ENCODE measurements around the gene PDE6B. TPM values are rescaled to one million over a fixed set of nuclear protein-coding genes. Genes with fewer than 3 reads are reported as not detected.

PDE6B gene
- total and polyA plus RNA-seq, 2 experiments from 2014 or later: 3.4 to 5.0 TPM

GRCh38 chr4:626201-627091 is 1.1 kb downstream of the PDE6B start:
- Mint-ChIP-seq H3K27me3 (ENCODE audit: insufficient read depth, low read depth, poor library complexity) (peaks cover 19% of the 10 kb centered on the region), H3K9me3 (peaks cover 8% of the 10 kb centered on the region), H3K4me3 (no peak overlapping the region), H3K27ac (no peak overlapping the region), H3K4me1 (peaks cover 10% of the 10 kb centered on the region), H3K36me3 (ENCODE audit: low read depth) (peaks cover 1% of the 10 kb centered on the region; the same call in 1 of the 3 replicates)
- Histone ChIP-seq H3F3A (replicated peaks; ENCODE audit: low read depth) (no peaks in the 10 kb centered on the region), H3K4me3 (no peak overlapping the region), H3K27ac (ENCODE audit: low read depth) (no peak overlapping the region), H3K4me1 (ENCODE audit: insufficient read depth) (no peaks in the 10 kb centered on the region; the same call in 1 of the 2 replicates), H4K20me1 (replicated peaks; ENCODE audit: insufficient read depth) (no peaks in the 10 kb centered on the region), H2AFZ (no peak overlapping the region), H3K36me3 (ENCODE audit: insufficient read depth) (no peaks in the 10 kb centered on the region), H3K79me2 (replicated peaks; ENCODE audit: insufficient read depth) (no peaks in the 10 kb centered on the region), H3K9me2 (ENCODE audit: insufficient read depth) (no peaks in the 10 kb centered on the region), H3K4me2 (no peak overlapping the region), H3K27me3 (ENCODE audit: insufficient read depth) (no peaks in the 10 kb centered on the region)
- no peak for ATAC-seq
- TF ChIP-seq NANOG (IDR thresholded peaks at IDR 0.05; ENCODE audit: borderline replicate concordance) (no peak), CREB1 (CRISPR knock-in tag; IDR thresholded peaks at IDR 0.05; ENCODE audit: low read depth) (no peak), EZH2phosphoT487 (IDR thresholded peaks at IDR 0.05; ENCODE audit: unreplicated experiment) (no peak), ZNF114 (CRISPR knock-in tag; IDR thresholded peaks at IDR 0.05) (no peak), JUNB (IDR thresholded peaks at IDR 0.05; ENCODE audit: unreplicated experiment) (no peak), POLR2AphosphoS5 (IDR thresholded peaks at IDR 0.05; ENCODE audit: low read depth) (no peak), EZH2 (IDR thresholded peaks at IDR 0.05; ENCODE audit: low read depth, unreplicated experiment) (no peak), STAT1 (IDR thresholded peaks at IDR 0.05; ENCODE audit: unreplicated experiment) (no peak), ZNF331 (CRISPR knock-in tag; IDR thresholded peaks at IDR 0.05; ENCODE audit: low read depth) (no peak)
- TF ChIP-seq, protein P1, sequence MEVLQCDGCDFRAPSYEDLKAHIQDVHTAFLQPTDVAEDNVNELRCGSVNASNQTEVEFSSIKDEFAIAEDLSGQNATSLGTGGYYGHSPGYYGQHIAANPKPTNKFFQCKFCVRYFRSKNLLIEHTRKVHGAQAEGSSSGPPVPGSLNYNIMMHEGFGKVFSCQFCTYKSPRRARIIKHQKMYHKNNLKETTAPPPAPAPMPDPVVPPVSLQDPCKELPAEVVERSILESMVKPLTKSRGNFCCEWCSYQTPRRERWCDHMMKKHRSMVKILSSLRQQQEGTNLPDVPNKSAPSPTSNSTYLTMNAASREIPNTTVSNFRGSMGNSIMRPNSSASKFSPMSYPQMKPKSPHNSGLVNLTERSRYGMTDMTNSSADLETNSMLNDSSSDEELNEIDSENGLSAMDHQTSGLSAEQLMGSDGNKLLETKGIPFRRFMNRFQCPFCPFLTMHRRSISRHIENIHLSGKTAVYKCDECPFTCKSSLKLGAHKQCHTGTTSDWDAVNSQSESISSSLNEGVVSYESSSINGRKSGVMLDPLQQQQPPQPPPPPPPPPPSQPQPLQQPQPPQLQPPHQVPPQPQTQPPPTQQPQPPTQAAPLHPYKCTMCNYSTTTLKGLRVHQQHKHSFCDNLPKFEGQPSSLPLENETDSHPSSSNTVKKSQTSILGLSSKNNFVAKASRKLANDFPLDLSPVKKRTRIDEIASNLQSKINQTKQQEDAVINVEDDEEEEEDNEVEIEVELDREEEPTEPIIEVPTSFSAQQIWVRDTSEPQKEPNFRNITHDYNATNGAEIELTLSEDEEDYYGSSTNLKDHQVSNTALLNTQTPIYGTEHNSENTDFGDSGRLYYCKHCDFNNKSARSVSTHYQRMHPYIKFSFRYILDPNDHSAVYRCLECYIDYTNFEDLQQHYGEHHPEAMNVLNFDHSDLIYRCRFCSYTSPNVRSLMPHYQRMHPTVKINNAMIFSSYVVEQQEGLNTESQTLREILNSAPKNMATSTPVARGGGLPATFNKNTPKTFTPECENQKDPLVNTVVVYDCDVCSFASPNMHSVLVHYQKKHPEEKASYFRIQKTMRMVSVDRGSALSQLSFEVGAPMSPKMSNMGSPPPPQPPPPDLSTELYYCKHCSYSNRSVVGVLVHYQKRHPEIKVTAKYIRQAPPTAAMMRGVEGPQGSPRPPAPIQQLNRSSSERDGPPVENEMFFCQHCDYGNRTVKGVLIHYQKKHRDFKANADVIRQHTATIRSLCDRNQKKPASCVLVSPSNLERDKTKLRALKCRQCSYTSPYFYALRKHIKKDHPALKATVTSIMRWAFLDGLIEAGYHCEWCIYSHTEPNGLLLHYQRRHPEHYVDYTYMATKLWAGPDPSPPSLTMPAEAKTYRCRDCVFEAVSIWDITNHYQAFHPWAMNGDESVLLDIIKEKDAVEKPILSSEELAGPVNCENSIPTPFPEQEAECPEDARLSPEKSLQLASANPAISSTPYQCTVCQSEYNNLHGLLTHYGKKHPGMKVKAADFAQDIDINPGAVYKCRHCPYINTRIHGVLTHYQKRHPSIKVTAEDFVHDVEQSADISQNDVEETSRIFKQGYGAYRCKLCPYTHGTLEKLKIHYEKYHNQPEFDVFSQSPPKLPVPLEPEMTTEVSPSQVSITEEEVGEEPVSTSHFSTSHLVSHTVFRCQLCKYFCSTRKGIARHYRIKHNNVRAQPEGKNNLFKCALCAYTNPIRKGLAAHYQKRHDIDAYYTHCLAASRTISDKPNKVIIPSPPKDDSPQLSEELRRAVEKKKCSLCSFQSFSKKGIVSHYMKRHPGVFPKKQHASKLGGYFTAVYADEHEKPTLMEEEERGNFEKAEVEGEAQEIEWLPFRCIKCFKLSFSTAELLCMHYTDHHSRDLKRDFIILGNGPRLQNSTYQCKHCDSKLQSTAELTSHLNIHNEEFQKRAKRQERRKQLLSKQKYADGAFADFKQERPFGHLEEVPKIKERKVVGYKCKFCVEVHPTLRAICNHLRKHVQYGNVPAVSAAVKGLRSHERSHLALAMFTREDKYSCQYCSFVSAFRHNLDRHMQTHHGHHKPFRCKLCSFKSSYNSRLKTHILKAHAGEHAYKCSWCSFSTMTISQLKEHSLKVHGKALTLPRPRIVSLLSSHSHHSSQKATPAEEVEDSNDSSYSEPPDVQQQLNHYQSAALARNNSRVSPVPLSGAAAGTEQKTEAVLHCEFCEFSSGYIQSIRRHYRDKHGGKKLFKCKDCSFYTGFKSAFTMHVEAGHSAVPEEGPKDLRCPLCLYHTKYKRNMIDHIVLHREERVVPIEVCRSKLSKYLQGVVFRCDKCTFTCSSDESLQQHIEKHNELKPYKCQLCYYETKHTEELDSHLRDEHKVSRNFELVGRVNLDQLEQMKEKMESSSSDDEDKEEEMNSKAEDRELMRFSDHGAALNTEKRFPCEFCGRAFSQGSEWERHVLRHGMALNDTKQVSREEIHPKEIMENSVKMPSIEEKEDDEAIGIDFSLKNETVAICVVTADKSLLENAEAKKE (CRISPR knock-in tag; IDR thresholded peaks at IDR 0.05): no peak
- TF ChIP-seq, protein P2, sequence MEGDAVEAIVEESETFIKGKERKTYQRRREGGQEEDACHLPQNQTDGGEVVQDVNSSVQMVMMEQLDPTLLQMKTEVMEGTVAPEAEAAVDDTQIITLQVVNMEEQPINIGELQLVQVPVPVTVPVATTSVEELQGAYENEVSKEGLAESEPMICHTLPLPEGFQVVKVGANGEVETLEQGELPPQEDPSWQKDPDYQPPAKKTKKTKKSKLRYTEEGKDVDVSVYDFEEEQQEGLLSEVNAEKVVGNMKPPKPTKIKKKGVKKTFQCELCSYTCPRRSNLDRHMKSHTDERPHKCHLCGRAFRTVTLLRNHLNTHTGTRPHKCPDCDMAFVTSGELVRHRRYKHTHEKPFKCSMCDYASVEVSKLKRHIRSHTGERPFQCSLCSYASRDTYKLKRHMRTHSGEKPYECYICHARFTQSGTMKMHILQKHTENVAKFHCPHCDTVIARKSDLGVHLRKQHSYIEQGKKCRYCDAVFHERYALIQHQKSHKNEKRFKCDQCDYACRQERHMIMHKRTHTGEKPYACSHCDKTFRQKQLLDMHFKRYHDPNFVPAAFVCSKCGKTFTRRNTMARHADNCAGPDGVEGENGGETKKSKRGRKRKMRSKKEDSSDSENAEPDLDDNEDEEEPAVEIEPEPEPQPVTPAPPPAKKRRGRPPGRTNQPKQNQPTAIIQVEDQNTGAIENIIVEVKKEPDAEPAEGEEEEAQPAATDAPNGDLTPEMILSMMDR (conservative IDR thresholded peaks at IDR 0.05; ENCODE audit: low read depth in 2 of 2): no peak
- TF ChIP-seq, protein P3, sequence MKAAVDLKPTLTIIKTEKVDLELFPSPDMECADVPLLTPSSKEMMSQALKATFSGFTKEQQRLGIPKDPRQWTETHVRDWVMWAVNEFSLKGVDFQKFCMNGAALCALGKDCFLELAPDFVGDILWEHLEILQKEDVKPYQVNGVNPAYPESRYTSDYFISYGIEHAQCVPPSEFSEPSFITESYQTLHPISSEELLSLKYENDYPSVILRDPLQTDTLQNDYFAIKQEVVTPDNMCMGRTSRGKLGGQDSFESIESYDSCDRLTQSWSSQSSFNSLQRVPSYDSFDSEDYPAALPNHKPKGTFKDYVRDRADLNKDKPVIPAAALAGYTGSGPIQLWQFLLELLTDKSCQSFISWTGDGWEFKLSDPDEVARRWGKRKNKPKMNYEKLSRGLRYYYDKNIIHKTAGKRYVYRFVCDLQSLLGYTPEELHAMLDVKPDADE (IDR thresholded peaks at IDR 0.05): no peak
- TF ChIP-seq, protein P4, sequence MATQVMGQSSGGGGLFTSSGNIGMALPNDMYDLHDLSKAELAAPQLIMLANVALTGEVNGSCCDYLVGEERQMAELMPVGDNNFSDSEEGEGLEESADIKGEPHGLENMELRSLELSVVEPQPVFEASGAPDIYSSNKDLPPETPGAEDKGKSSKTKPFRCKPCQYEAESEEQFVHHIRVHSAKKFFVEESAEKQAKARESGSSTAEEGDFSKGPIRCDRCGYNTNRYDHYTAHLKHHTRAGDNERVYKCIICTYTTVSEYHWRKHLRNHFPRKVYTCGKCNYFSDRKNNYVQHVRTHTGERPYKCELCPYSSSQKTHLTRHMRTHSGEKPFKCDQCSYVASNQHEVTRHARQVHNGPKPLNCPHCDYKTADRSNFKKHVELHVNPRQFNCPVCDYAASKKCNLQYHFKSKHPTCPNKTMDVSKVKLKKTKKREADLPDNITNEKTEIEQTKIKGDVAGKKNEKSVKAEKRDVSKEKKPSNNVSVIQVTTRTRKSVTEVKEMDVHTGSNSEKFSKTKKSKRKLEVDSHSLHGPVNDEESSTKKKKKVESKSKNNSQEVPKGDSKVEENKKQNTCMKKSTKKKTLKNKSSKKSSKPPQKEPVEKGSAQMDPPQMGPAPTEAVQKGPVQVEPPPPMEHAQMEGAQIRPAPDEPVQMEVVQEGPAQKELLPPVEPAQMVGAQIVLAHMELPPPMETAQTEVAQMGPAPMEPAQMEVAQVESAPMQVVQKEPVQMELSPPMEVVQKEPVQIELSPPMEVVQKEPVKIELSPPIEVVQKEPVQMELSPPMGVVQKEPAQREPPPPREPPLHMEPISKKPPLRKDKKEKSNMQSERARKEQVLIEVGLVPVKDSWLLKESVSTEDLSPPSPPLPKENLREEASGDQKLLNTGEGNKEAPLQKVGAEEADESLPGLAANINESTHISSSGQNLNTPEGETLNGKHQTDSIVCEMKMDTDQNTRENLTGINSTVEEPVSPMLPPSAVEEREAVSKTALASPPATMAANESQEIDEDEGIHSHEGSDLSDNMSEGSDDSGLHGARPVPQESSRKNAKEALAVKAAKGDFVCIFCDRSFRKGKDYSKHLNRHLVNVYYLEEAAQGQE (IDR thresholded peaks at IDR 0.05; ENCODE audit: unreplicated experiment): no peak
- no peak for DNase-seq (ENCODE audit: low spot score)

All from GM23338 (cell line).